ENCODE results near the gene MUC5B.

MUC5B gene

GRCh38 chr11:1235901-1236315, 13.0 kb downstream of the MUC5B start:
- Histone ChIP-seq H3K9me3 (ENCODE audit: low read length) (no peaks in the 10 kb centered on the region), H3K27ac (ENCODE audit: low read depth, low read length, poor library complexity, severe bottlenecking) (no peak overlapping the region), H3F3A (ENCODE audit: insufficient read depth, low read length) (no peaks in the 10 kb centered on the region), H3K36me3 (ENCODE audit: insufficient read depth, low read length) (no peaks in the 10 kb centered on the region), H3K4me2 (ENCODE audit: low read length) (no peak overlapping the region), H3K79me2 (ENCODE audit: insufficient read depth, low read length) (no peaks in the 10 kb centered on the region), H3K4me3 (ENCODE audit: low read depth, low read length, poor library complexity, severe bottlenecking) (no peak overlapping the region), H2AFZ (ENCODE audit: low read length) (no peak overlapping the region), H3K9ac (ENCODE audit: low read length) (no peak overlapping the region), H3K27me3 (ENCODE audit: insufficient read depth, low read length) (no peaks in the 10 kb centered on the region), H3K4me1 (ENCODE audit: insufficient read depth, low read length, severe bottlenecking) (no peaks in the 10 kb centered on the region), H4K20me1 (ENCODE audit: insufficient read depth, low read length) (no peaks in the 10 kb centered on the region), H3K9me2 (ENCODE audit: low read depth, low read length) (no peaks in the 10 kb centered on the region)
- TF ChIP-seq, protein P1, sequence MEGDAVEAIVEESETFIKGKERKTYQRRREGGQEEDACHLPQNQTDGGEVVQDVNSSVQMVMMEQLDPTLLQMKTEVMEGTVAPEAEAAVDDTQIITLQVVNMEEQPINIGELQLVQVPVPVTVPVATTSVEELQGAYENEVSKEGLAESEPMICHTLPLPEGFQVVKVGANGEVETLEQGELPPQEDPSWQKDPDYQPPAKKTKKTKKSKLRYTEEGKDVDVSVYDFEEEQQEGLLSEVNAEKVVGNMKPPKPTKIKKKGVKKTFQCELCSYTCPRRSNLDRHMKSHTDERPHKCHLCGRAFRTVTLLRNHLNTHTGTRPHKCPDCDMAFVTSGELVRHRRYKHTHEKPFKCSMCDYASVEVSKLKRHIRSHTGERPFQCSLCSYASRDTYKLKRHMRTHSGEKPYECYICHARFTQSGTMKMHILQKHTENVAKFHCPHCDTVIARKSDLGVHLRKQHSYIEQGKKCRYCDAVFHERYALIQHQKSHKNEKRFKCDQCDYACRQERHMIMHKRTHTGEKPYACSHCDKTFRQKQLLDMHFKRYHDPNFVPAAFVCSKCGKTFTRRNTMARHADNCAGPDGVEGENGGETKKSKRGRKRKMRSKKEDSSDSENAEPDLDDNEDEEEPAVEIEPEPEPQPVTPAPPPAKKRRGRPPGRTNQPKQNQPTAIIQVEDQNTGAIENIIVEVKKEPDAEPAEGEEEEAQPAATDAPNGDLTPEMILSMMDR (IDR thresholded peaks at IDR 0.05; ENCODE audit: low read length): no peak
- TF ChIP-seq EZH2 (IDR thresholded peaks at IDR 0.05; ENCODE audit: borderline replicate concordance, low read length): no peak

GRCh38 chr11:1236316-1237127, 13.7 kb downstream of the MUC5B start:
- Histone ChIP-seq H3K4me1 (ENCODE audit: insufficient read depth, low read length, severe bottlenecking) (no peaks in the 10 kb centered on the region), H3K36me3 (ENCODE audit: insufficient read depth, low read length) (no peaks in the 10 kb centered on the region), H3K9me2 (ENCODE audit: low read depth, low read length) (no peaks in the 10 kb centered on the region), H3K27me3 (ENCODE audit: insufficient read depth, low read length) (no peaks in the 10 kb centered on the region), H3F3A (ENCODE audit: insufficient read depth, low read length) (no peaks in the 10 kb centered on the region), H3K9me3 (ENCODE audit: low read length) (no peaks in the 10 kb centered on the region), H3K4me2 (ENCODE audit: low read length) (no peak overlapping the region), H3K79me2 (ENCODE audit: insufficient read depth, low read length) (no peaks in the 10 kb centered on the region), H3K4me3 (ENCODE audit: low read depth, low read length, poor library complexity, severe bottlenecking) (no peak overlapping the region), H4K20me1 (ENCODE audit: insufficient read depth, low read length) (no peaks in the 10 kb centered on the region), H3K27ac (ENCODE audit: low read depth, low read length, poor library complexity, severe bottlenecking) (no peak overlapping the region), H3K9ac (ENCODE audit: low read length) (no peak overlapping the region), H2AFZ (ENCODE audit: low read length) (no peak overlapping the region)
- no peak for TF ChIP-seq EZH2 (IDR thresholded peaks at IDR 0.05; ENCODE audit: borderline replicate concordance, low read length)
- TF ChIP-seq, protein P1 (IDR thresholded peaks at IDR 0.05; ENCODE audit: low read length): no peak

DNA sequence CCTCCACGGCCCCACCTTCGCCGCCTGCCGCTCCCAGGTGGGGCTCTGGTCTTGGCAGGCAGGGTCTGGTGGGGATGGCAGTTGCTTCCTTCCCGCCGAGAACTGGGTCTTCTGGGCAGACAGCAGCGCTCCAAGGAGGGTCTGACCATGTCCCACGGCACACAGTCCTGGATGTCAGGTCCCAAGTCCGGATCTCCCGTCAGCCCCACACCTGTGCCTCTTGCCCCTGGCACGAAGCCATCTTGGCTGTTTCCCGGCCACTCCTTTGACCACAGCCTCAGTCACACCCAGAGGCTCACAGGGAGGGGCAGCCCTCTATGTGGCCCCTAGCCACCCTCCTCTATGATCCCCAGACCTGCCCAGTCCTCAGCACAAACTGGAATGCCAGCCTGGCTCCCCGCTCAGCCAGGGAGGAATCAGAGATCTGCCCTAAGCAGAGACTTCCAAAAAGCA, 14.3 kb downstream of the MUC5B start:
- Histone ChIP-seq H4K20me1 (ENCODE audit: insufficient read depth, low read length) (no peaks in the 10 kb centered on the region), H3K36me3 (ENCODE audit: insufficient read depth, low read length) (no peaks in the 10 kb centered on the region)

More for the DNA sequence above, 14.3 kb downstream of the MUC5B start:
- Histone ChIP-seq H3K4me2 (ENCODE audit: low read length) (no peak overlapping the region), H3K9me2 (ENCODE audit: low read depth, low read length) (no peaks in the 10 kb centered on the region), H3F3A (ENCODE audit: insufficient read depth, low read length) (no peaks in the 10 kb centered on the region), H2AFZ (ENCODE audit: low read length) (no peak overlapping the region), H3K27ac (ENCODE audit: low read depth, low read length, poor library complexity, severe bottlenecking) (no peak overlapping the region), H3K79me2 (ENCODE audit: insufficient read depth, low read length) (no peaks in the 10 kb centered on the region), H3K4me1 (ENCODE audit: insufficient read depth, low read length, severe bottlenecking) (no peaks in the 10 kb centered on the region), H3K9me3 (ENCODE audit: low read length) (no peaks in the 10 kb centered on the region), H3K4me3 (ENCODE audit: low read depth, low read length, poor library complexity, severe bottlenecking) (no peak overlapping the region), H3K27me3 (ENCODE audit: insufficient read depth, low read length) (no peaks in the 10 kb centered on the region), H3K9ac (ENCODE audit: low read length) (no peak overlapping the region)
- TF ChIP-seq EZH2 (IDR thresholded peaks at IDR 0.05; ENCODE audit: borderline replicate concordance, low read length): no peak
- TF ChIP-seq, protein P1 (IDR thresholded peaks at IDR 0.05; ENCODE audit: low read length): no peak

All from OCI-LY1 (cell line).